Measurements from ENCODE around the gene ACSF3. TPM values are rescaled to one million over a fixed set of nuclear protein-coding genes. Genes with fewer than 3 reads are reported as not detected.

Gene ACSF3
- total and polyA plus RNA-seq, 2 of the 4 experiments (the other 2 are of a cell fraction): 9.5 to 14.2 TPM

DNA sequence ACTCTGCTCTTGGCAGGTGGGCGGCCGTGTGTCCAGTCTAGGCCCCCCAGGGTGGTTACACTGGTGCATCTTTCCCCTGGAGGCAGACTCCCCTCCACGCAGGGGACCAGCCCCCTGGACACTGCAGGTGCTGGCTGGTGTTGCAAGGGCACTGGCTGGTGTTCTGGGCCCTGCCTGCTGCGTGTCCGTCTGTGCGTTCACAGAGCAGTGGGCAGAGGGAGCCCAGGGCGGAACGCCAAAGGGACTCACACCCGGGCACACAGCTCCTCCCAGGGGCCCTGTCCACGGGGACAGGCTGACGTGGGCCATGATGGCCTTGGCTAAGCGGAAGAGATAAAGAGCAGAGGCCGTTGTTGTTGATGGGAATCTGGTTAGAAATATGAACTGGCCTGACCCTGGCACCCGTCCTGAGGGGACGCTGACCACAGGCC is 27.3 kb downstream of the ACSF3 start:
- Histone ChIP-seq H2BK120ac (ENCODE audit: low read depth, low read length) (no peak overlapping the region), H3K4me2 (ENCODE audit: low read depth, low read length) (no peak overlapping the region), H3K9me3 (ENCODE audit: control insufficient read depth, insufficient read depth, low read length) (peaks cover 2% of the 10 kb centered on the region), H3K27ac (ENCODE audit: insufficient read depth, low read length) (no peak overlapping the region), H2AK9ac (replicated peaks; ENCODE audit: low read depth, low read length, poor library complexity) (no peak overlapping the region), H4K5ac (ENCODE audit: low read depth, low read length) (no peak overlapping the region), H2BK15ac (ENCODE audit: low read depth, low read length) (no peak overlapping the region), H3K9me1 (ENCODE audit: insufficient read depth, low read length) (peaks cover 8% of the 10 kb centered on the region), H3K9ac (ENCODE audit: low read depth, low read length) (no peak overlapping the region), H4K91ac (ENCODE audit: insufficient read depth, low read depth, low read length) (no peak overlapping the region), H3K4ac (ENCODE audit: low read depth, low read length) (no peak overlapping the region), H2AFZ (replicated peaks; ENCODE audit: low read length, poor library complexity) (no peak overlapping the region), H3K27me3 (ENCODE audit: control insufficient read depth, insufficient read depth, low read length) (no peaks in the 10 kb centered on the region), H2AK5ac (ENCODE audit: low read depth, low read length) (no peak overlapping the region), H4K8ac (ENCODE audit: low read depth in 2 of 2, low read length in 2 of 2) (no peak overlapping the region), H3K23ac (ENCODE audit: low read depth, low read length) (no peak overlapping the region), H3K56ac (ENCODE audit: extremely low read depth, insufficient read depth, low read length) (no peak overlapping the region), H3K4me1 (ENCODE audit: control insufficient read depth, insufficient read depth, low read length) (no peaks in the 10 kb centered on the region), H2BK20ac (ENCODE audit: low read depth, low read length) (no peak overlapping the region), H3K14ac (replicated peaks; ENCODE audit: low read depth, low read length) (no peak overlapping the region), H4K20me1 (ENCODE audit: insufficient read depth, low read length) (no peaks in the 10 kb centered on the region; the same call in 1 of the 2 replicates), H3K4me3 (ENCODE audit: insufficient read depth, low read depth, low read length) (no peak overlapping the region), H2BK5ac (ENCODE audit: low read depth, low read length, poor library complexity, severe bottlenecking) (no peak overlapping the region), H3K18ac (ENCODE audit: low read depth, low read length) (no peak overlapping the region), H3K79me1 (ENCODE audit: low read depth in 1 of 2, low read length in 2 of 2) (peaks cover 3 to 5% of the 10 kb centered on the region in 2 experiments; a peak in 2 of 4 replicates), H3K36me3 (ENCODE audit: control insufficient read depth, insufficient read depth, low read length) (peaks cover 60% of the 10 kb centered on the region)
- DNase-seq (no peak), ATAC-seq (ENCODE audit: low read depth) (no peak)
- in situ Hi-C loops (cut with MboI; ENCODE audit: low sequenced_read_pairs) (no loop called here), intact Hi-C loops (cut with micrococcal nuclease) (no loop called here), dilution Hi-C loops (cut with HindIII; ENCODE audit: low sequenced_read_pairs, unreplicated experiment) (no loop called here)
- ChIA-PET POLR2A (ENCODE audit: unreplicated experiment) (no interaction called here), CTCF (no interaction called here)
- no TSS peak for BruUV-seq (replicated peaks)
- no peak for TF ChIP-seq NFE2L2 (IDR thresholded peaks at IDR 0.05; ENCODE audit: low read depth, low read length)
- TF ChIP-seq, protein P1, sequence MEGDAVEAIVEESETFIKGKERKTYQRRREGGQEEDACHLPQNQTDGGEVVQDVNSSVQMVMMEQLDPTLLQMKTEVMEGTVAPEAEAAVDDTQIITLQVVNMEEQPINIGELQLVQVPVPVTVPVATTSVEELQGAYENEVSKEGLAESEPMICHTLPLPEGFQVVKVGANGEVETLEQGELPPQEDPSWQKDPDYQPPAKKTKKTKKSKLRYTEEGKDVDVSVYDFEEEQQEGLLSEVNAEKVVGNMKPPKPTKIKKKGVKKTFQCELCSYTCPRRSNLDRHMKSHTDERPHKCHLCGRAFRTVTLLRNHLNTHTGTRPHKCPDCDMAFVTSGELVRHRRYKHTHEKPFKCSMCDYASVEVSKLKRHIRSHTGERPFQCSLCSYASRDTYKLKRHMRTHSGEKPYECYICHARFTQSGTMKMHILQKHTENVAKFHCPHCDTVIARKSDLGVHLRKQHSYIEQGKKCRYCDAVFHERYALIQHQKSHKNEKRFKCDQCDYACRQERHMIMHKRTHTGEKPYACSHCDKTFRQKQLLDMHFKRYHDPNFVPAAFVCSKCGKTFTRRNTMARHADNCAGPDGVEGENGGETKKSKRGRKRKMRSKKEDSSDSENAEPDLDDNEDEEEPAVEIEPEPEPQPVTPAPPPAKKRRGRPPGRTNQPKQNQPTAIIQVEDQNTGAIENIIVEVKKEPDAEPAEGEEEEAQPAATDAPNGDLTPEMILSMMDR (conservative IDR thresholded peaks at IDR 0.05; ENCODE audit: low read depth, low read length): no peak
- TF ChIP-seq, protein P2, sequence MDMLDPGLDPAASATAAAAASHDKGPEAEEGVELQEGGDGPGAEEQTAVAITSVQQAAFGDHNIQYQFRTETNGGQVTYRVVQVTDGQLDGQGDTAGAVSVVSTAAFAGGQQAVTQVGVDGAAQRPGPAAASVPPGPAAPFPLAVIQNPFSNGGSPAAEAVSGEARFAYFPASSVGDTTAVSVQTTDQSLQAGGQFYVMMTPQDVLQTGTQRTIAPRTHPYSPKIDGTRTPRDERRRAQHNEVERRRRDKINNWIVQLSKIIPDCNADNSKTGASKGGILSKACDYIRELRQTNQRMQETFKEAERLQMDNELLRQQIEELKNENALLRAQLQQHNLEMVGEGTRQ (IDR thresholded peaks at IDR 0.05; ENCODE audit: low read depth, low read length): no peak
- TF ChIP-seq MAZ (IDR thresholded peaks at IDR 0.05; ENCODE audit: borderline replicate concordance, low read depth, low read length): no peak
- no peak for TF ChIP-seq BHLHE40 (IDR thresholded peaks at IDR 0.05; ENCODE audit: low read depth, low read length)
- no peak for TF ChIP-seq RAD21 (IDR thresholded peaks at IDR 0.05; ENCODE audit: low read length)
- no peak for TF ChIP-seq SMC3 (IDR thresholded peaks at IDR 0.05; ENCODE audit: low read depth, low read length)
- TF ChIP-seq FOS (IDR thresholded peaks at IDR 0.05; ENCODE audit: low read depth, low read length): no peak
- TF ChIP-seq POLR2A (IDR thresholded peaks at IDR 0.05; ENCODE audit: low read depth, low read length): no peak
- TF ChIP-seq RCOR1 (IDR thresholded peaks at IDR 0.05; ENCODE audit: insufficient replicate concordance, low read length): no peak
- TF ChIP-seq MAFK (IDR thresholded peaks at IDR 0.05; ENCODE audit: low read depth, low read length): no peak
- TF ChIP-seq RFX5 (IDR thresholded peaks at IDR 0.05; ENCODE audit: low read depth, low read length): no peak
- TF ChIP-seq, protein P3, sequence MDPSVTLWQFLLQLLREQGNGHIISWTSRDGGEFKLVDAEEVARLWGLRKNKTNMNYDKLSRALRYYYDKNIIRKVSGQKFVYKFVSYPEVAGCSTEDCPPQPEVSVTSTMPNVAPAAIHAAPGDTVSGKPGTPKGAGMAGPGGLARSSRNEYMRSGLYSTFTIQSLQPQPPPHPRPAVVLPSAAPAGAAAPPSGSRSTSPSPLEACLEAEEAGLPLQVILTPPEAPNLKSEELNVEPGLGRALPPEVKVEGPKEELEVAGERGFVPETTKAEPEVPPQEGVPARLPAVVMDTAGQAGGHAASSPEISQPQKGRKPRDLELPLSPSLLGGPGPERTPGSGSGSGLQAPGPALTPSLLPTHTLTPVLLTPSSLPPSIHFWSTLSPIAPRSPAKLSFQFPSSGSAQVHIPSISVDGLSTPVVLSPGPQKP (IDR thresholded peaks at IDR 0.05; ENCODE audit: borderline replicate concordance, low read depth, low read length): no peak
- TF ChIP-seq MXI1 (IDR thresholded peaks at IDR 0.05; ENCODE audit: borderline replicate concordance, low read depth, low read length): no peak
- TF ChIP-seq CHD1 (IDR thresholded peaks at IDR 0.05; ENCODE audit: low read depth, low read length): no peak
- TF ChIP-seq CEBPB (IDR thresholded peaks at IDR 0.05; ENCODE audit: low read depth, low read length): no peak
- 94% methylated on average over 6 of the region's 15 CpGs; no CpG with 5 or more reads in 1 of the 2 experiments for WGBS, 2 experiments (ENCODE audit: extremely low coverage in 2 of 2, insufficient read length in 1 of 2)
